ENCODE results near the gene CHCHD10.
"Not testable (repeated sequence)": the region's sequence is repeated elsewhere in the genome, so short reads cannot be mapped to it uniquely, and the experiment has no call there.

CHCHD10 gene

DNA sequence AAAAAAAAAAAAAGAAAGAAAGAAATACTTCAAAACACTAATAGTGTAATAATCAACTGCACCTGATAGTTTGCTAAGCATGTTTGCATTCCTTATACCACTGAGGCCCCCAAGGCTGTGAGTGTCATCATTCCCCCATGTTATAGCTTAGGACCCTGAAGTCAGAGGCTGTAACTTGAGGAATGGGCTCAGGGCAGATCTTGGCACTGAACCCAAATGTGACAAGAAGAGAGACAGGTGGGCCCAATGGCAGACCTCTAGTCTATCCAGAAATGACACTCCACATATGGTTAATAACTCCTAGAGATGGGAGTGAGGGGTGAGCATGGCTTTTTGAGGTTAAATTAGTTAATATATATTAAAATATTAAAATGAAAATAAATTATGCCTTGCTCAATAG lies 30.1 kb downstream of the CHCHD10 start:
- H3K9me3 Mint-ChIP-seq = no peaks in the 10 kb centered on the region
- intact Hi-C loops (cut with micrococcal nuclease) = no loop called here
- H3K36me3 Mint-ChIP-seq (ENCODE audit: low read depth) = peaks cover 11% of the 10 kb centered on the region
- H3K27me3 Mint-ChIP-seq = peaks cover 4% of the 10 kb centered on the region
- H3K27ac Mint-ChIP-seq = no peak overlapping the region
- peaks cover 6% of the 10 kb centered on the region for H3K4me1 Mint-ChIP-seq (ENCODE audit: low read depth)
- H3K4me3 Mint-ChIP-seq = no peak overlapping the region

- H3K36me3 Mint-ChIP-seq (ENCODE audit: low read depth); H3K27ac Mint-ChIP-seq; H3K27me3 Mint-ChIP-seq: not testable (repeated sequence)
Observed at GRCh38 chr22:23728108-23728507, 39.7 kb downstream of the CHCHD10 start.

DNA sequence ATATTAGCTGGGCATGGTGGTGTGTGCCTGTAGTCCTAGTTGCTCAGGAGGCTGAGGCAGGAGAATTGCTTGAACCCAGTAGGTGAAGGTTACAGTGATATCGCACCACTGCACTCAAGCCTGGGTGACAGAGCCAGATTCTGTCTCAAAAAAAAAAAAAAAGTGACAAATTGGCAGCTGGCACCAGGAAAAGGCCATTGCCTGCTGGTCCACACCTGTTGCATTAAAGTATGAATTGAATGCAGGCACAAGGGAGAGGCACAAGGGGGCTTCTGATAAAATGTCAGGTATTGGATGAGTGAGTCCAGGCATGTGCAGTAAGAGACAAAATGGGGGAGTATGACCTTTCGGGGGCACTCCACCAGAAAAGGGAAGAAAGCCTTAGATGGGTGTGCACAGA lies 45.0 kb downstream of the CHCHD10 start:
- intact Hi-C loops (cut with micrococcal nuclease) = no loop called here
- Mint-ChIP-seq H3K9me3 (no peaks in the 10 kb centered on the region), H3K36me3 (ENCODE audit: low read depth) (no peaks in the 10 kb centered on the region), H3K4me3 (no peak overlapping the region), H3K27me3 (peaks cover 1% of the 10 kb centered on the region), H3K27ac (no peak overlapping the region), H3K4me1 (ENCODE audit: low read depth) (peaks cover 9% of the 10 kb centered on the region)

More at GRCh38 chr22:23728108-23728507, 39.7 kb downstream of the CHCHD10 start:
- H3K4me3 Mint-ChIP-seq; intact Hi-C loops (cut with micrococcal nuclease); H3K9me3 Mint-ChIP-seq: not testable (repeated sequence)
- H3K4me1 Mint-ChIP-seq (ENCODE audit: low read depth) = peaks cover 14% of the 10 kb centered on the region

DNA sequence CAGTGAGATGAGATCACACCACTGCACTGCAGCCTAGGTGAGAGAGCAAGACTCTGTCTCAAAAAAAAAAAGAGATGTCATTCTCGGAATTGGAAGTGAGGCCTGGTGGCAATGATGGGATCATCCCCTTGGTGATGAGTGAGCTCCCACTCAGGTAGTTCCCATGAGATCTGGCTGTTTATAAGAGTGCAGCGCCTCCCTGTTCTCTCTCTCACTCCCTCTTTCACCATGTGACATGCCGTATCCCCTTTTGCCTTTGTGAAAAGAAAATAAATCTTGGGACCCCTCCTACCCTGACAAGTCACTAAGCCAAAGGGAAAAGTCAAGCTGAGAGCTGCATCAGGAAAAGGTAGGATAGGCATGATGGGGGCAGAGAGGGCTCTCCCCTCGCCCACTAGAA lies 45.6 kb downstream of the CHCHD10 start:
- intact Hi-C loops (cut with micrococcal nuclease) = no loop called here
- H3K27me3 Mint-ChIP-seq = peaks cover 1% of the 10 kb centered on the region

DNA sequence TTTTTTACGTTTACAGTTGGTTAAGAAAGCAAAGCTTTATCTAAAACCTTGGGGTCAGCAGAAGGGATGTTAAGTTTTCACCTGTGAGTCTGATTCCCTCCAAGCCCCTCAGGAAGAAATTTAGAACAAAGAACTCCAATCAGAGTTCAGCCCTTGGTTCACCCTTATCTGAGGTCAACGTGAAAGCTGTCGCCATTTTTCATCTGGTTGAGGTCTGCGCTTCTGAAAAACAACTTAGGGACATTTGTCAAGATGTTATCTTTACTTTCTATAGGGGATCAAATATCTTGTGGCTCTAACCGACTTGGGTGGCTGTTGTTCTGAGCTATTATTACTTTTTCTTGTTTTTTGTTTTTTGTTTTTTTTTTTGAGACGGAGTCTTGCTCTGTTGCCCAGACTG lies 46.9 kb downstream of the CHCHD10 start:
- peaks cover 11% of the 10 kb centered on the region for H3K4me1 Mint-ChIP-seq (ENCODE audit: low read depth)
- intact Hi-C loops (cut with micrococcal nuclease) = no loop called here
- no peaks in the 10 kb centered on the region for H3K9me3 Mint-ChIP-seq
- H3K36me3 Mint-ChIP-seq (ENCODE audit: low read depth) = no peaks in the 10 kb centered on the region
- peaks cover 1% of the 10 kb centered on the region for H3K27me3 Mint-ChIP-seq
- H3K4me3 Mint-ChIP-seq = no peak overlapping the region
- no peak overlapping the region for H3K27ac Mint-ChIP-seq

More for the DNA sequence above, 45.6 kb downstream of the CHCHD10 start:
- no peak overlapping the region for H3K27ac Mint-ChIP-seq
- no peaks in the 10 kb centered on the region for H3K9me3 Mint-ChIP-seq
- no peak overlapping the region for H3K4me3 Mint-ChIP-seq
- peaks cover 15% of the 10 kb centered on the region for H3K4me1 Mint-ChIP-seq (ENCODE audit: low read depth)
- H3K36me3 Mint-ChIP-seq (ENCODE audit: low read depth) = no peaks in the 10 kb centered on the region

DNA sequence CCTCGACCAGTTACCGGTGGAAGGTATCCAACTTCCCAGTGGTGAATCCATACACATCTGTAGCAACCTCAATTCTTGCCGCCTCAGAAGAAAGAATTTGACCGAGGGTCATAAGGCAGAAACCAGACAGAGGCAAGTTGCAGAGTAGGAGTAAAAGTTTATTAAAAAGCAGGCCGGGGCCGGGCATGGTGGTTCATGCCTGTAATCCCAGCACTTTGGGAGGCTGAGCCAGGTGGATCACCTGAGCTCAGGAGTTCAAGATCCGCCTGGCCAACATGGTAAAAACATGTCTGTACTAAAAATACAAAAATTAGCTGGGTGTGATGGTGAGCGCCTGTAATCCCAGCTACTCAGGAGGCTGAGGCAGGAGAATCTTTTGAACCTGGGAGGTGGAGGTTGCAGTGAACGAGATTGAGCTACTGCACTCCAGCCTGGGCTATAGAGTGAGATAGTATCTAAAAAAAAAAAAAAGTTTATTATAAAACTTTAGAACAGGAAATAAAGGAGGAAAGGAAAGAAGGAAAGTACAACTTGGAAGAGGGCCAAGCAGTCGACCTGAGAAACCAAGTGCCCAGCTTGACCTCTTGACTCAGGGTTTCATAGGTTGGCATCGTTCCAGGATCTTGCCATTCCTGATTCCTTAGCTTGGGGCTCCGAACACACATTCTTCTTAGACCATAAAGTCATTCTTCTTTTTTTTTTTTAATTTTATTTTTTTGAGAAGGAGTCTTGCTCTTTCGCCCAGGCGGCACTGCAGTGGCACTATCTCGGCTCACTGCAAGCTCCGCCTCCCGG lies 49.2 kb downstream of the CHCHD10 start:
- no peak overlapping the region for H3K27ac Mint-ChIP-seq
- H3K4me3 Mint-ChIP-seq = no peak overlapping the region
- intact Hi-C loops (cut with micrococcal nuclease) = loop anchor here (5.0 kb wide), 1 partner anchor 49 kb away; the partner anchor contains the start of gene CHCHD10
- peaks cover 20% of the 10 kb centered on the region for H3K4me1 Mint-ChIP-seq (ENCODE audit: low read depth)
- H3K9me3 Mint-ChIP-seq = no peaks in the 10 kb centered on the region
- no peaks in the 10 kb centered on the region for H3K27me3 Mint-ChIP-seq
- peaks cover 19% of the 10 kb centered on the region for H3K36me3 Mint-ChIP-seq (ENCODE audit: low read depth)

DNA sequence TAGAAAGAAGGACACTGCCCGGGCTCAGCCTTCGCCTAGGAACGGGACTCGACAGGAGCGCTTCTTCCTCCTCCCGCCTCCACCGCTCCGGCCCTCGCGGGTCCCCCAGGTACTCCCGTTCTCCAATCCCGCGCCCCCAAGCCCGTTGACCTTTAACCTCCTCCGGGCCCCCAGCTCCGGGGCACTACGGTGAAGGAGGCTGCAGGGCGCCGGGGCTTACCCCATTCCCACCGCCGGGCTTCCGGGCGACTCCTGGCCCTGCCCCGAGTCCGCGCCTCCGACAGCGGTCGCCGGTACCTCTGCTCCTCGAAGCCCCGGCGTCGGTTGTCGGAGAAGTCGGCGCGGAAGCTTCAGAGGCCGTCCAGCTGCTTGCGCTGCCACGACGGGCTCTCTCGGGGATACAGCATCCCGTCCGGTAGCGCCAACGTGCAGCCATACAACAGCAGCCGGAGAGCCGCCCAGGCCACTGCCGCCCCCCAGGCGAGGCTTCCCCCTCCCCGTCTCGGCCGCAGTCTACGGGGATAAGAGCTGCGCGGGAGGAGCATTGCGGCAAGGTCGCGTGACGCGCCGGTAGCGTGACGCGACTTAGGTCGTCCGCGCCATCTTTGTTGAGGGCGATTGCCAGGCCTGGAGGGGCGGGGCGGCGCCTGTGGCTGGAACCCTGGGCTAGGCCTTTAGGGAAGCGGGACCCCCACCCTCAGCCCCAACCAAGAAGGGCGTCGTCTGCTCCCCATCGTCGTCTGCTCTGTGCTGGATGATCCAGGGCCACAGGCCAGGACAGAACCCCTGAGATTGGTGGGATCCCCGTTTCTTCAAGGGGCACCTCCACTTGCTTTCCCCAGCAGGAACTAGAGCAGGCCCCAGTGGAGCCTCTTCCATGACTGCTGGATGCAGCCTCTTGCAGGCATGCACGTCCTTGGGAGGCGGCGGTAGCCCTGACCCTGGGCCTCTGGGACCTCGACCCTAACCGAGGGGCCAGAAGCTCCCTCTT lies 50.7 kb downstream of the CHCHD10 start:
- Mint-ChIP-seq H3K36me3 (ENCODE audit: low read depth) (peaks cover 34% of the 10 kb centered on the region), H3K27me3 (no peaks in the 10 kb centered on the region), H3K27ac (peak overlapping the region; percentile 86), H3K9me3 (no peaks in the 10 kb centered on the region), H3K4me3 (peak overlapping the region; percentile 82), H3K4me1 (ENCODE audit: low read depth) (peaks cover 25% of the 10 kb centered on the region)
- intact Hi-C loops (cut with micrococcal nuclease) = loop anchor here (5.0 kb wide), 1 partner anchor 50 kb away; the partner anchor contains the start of gene CHCHD10

Measured in dendritic cell treated with granulocyte-macrophage colony-stimulating factor and Interleukin-4, amounts not matched to agents 40 ng/mL and 50 ng/mL, for 4 days (primary cell).